22Rv1 (cell line): Measurements from ENCODE around the gene MARCHF3.
"Not testable (repeated sequence)": the region's sequence is repeated elsewhere in the genome, so short reads cannot be mapped to it uniquely, and the experiment has no call there.

Experiments
- H3K27ac ChIP-seq: fragments of 450-650 bp; 2 replicates; pipeline ENCODE4 v1.5.1; 2017
- ZFX ChIP-seq: fragments of 450-650 bp; IDR thresholded peaks from 2 replicates; pipeline ENCODE4 v1.6.1; 2017; ENCODE audit warnings: antibody characterized with exemption, borderline replicate concordance
- TF ChIP-seq, protein P1 (sequence below): fragments of 450-650 bp; IDR thresholded peaks from 2 replicates; pipeline ENCODE4 v1.5.1; 2017; ENCODE audit warnings: mild to moderate bottlenecking

MARCHF3 gene

DNA sequence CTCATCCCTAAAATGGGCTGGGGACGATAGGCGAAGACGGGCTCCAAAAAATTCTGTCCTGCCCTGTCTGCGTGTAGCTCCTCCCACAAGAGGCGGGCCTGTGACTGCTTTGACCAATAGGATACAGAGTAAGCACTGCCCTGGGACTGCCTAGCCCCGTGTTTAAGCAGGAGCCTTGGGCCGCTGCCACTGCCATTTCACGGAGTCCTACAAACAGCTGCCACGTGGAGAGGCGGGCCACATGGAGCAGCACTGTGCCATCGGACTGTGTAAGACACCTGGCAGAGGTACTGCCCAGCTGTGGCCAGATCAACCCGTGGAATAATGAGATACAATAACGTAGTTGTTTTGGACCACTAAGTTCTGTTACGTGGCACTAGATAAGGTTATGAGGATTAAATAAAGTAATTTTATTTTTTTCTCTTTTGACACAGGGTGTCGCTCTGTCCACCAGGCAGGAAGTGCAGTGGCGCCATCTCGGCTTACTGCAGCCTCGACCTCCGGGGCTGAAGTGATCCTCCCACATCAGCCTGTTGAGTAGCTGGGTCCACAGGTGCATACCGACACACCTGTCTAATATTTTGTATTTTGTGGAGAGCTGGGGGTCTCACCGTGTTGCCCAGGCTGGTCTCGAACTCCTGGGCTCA lies 166.2 kb downstream of the MARCHF3 start:
- TF ChIP-seq, protein P1, sequence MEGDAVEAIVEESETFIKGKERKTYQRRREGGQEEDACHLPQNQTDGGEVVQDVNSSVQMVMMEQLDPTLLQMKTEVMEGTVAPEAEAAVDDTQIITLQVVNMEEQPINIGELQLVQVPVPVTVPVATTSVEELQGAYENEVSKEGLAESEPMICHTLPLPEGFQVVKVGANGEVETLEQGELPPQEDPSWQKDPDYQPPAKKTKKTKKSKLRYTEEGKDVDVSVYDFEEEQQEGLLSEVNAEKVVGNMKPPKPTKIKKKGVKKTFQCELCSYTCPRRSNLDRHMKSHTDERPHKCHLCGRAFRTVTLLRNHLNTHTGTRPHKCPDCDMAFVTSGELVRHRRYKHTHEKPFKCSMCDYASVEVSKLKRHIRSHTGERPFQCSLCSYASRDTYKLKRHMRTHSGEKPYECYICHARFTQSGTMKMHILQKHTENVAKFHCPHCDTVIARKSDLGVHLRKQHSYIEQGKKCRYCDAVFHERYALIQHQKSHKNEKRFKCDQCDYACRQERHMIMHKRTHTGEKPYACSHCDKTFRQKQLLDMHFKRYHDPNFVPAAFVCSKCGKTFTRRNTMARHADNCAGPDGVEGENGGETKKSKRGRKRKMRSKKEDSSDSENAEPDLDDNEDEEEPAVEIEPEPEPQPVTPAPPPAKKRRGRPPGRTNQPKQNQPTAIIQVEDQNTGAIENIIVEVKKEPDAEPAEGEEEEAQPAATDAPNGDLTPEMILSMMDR: peak; percentile 60
- TF ChIP-seq ZFX: no peak
- no peak overlapping the region for H3K27ac ChIP-seq

GRCh38 chr5:126863402-126863801 lies 167.0 kb downstream of the MARCHF3 start:
- TF ChIP-seq, protein P1: no peak
- no peak for TF ChIP-seq ZFX
- no peak overlapping the region for H3K27ac ChIP-seq

GRCh38 chr5:126858441-126858840 lies 171.9 kb downstream of the MARCHF3 start:
- H3K27ac ChIP-seq: no peak overlapping the region
- no peak for TF ChIP-seq ZFX
- TF ChIP-seq, protein P1: no peak

GRCh38 chr5:126857472-126858410 lies 172.6 kb downstream of the MARCHF3 start:
- H3K27ac ChIP-seq: no peak overlapping the region
- no peak for TF ChIP-seq ZFX
- TF ChIP-seq, protein P1: no peak

DNA sequence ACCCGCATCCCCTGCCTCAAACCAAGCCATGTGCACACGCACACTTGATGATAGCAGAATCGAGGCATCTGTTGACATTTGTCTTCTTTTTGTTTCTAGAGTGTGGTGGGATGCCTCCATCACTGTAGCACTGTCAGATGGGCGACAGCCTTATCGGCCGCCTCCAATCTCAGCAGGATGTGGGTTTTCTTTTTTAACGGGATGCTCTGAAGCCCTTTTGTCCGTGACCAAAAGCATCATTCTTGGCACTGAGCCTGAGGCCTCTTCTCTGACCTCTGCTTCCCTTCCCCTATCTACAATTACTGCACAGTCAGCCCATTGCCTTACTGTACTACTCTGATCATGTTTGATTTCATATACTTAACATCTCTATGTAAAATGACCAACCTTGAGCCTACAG lies 175.1 kb downstream of the MARCHF3 start:
- TF ChIP-seq ZFX: no peak
- no peak overlapping the region for H3K27ac ChIP-seq

DNA sequence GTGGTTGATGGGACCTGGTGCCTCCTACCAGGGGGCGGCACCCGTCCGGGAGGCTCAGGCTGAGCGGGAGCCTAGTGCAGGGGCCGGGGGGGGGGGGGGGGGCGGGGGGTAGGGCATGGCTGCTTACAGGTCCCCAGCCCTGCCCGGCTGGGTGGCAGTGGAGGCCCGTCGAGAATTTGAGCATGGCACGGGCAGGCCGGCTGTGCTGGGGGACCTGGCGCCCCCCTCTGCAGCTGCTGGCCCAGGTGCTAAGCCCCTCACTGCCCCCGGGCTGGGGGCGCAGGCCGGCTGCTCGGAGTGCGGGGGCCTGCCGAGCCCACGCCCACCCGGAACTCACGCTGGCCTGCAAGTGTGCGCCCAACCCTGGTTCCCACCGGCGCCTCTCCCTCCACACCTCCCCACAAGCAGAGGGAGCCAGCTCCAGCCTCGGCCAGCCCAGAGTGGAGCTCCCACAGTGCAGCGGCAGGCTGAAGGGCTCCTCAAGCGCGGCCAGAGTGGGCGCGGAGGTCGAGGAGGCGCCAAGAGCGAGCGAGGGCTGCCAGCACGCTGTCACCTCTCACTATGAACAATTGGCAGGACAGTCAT lies 175.7 kb downstream of the MARCHF3 start:
- no peak overlapping the region for H3K27ac ChIP-seq
- TF ChIP-seq ZFX: no peak
- TF ChIP-seq, protein P1: no peak

DNA sequence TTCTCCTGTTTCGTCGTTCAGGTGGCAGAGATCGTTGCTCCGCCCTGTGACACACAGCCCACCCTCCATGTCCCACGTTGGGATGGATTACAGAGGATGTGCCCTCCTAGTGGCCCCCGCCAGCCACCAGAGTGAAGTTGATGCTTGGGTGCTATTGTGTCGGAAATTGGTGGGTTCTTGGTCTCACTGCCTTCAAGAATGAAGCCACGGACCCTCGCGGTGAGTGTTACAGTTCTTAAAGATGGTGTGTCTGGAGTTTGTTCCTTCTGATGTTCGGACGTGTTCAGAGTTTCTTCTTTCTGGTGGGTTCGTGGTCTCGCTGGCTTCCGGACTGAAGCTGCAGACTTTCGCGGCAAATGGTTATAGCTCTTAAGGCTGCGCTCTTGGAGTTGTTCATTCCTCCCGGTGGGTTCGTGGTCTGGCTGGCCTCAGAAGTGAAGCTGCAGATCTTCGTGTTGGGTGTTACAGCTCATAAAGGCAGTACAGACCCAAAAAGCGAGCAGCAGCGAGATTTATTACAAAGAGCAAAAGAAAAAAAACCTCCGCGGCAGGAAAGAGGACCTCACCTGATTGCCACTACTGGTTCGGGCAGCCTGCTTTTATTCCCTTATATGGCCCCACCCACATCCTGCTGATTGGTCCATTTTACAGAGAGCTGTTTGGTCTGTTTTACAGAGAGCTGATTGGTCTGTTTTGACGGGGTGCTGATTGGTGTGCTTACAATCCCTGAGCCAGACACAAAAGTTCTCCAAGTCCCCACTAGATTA lies 176.6 kb downstream of the MARCHF3 start:
- not testable (repeated sequence) for H3K27ac ChIP-seq
